ENCODE data around the gene ZNF225. TPM values are rescaled to one million over a fixed set of nuclear protein-coding genes. Genes with fewer than 3 reads are reported as not detected.
A peak's percentile ranks its signal among the peaks of the same experiment; 100 is the strongest.
"Not testable (repeated sequence)": the region's sequence is repeated elsewhere in the genome, so short reads cannot be mapped to it uniquely, and the experiment has no call there.

The ZNF225 gene
- total RNA-seq, 2 donors from 2014 or later, result 2.2 to 2.8 TPM

DNA sequence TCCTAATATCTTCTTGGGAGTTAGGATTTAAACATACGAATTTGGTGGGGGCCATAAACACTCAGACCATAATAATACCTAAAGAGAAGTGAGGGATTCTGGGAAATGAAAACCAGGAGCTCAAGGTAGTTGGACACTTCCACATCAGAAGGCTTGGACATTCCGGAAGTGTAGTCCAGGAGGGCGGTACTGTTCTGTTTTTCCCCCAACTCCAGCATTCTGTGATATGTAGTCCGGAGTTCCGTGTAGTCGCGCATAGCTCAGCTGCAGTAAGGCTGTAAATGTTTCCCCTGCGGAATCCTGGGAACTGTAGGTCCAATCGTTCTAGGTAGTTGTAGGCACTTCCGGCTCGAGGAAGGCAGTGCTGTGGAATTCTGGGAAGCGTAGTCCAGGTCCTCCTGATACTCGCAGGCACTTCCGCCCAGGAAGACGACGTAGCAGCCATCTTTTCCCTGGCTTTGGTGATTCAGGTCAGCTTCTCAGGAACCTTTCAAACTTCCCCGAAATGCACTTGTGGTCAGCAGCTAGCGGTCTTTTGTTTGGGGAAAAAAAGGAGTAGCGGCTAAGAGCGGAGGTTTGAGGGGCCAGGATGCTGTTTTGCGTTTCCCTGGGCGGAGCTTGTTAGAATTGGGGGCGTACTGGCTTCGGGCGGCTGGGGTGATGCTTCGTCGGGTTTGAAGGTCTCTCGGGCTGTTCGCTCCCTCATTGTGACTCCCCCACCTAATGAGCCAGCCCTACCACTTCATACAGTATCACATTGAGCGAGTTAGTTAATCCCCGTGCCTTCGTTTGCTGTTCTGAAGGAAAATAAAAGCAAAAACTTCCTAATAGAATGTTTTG, 51.7 kb downstream of the ZNF225 start, which contains the start of gene ZNF226:
ZNF226 (plus strand) TSS at position 428 of the 840 bp plus-strand sequence. CDS start 4,981 bp downstream, outside the sequence.
- H3K9me3 ChIP-seq, result peaks cover 0 to 20% of the 10 kb centered on the region in 2 donors
- peaks cover 24% of the 10 kb centered on the region for H3K36me3 ChIP-seq
- TF ChIP-seq, protein P1, sequence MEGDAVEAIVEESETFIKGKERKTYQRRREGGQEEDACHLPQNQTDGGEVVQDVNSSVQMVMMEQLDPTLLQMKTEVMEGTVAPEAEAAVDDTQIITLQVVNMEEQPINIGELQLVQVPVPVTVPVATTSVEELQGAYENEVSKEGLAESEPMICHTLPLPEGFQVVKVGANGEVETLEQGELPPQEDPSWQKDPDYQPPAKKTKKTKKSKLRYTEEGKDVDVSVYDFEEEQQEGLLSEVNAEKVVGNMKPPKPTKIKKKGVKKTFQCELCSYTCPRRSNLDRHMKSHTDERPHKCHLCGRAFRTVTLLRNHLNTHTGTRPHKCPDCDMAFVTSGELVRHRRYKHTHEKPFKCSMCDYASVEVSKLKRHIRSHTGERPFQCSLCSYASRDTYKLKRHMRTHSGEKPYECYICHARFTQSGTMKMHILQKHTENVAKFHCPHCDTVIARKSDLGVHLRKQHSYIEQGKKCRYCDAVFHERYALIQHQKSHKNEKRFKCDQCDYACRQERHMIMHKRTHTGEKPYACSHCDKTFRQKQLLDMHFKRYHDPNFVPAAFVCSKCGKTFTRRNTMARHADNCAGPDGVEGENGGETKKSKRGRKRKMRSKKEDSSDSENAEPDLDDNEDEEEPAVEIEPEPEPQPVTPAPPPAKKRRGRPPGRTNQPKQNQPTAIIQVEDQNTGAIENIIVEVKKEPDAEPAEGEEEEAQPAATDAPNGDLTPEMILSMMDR (IDR thresholded peaks at IDR 0.05), result no peak
- peaks cover 0 to 24% of the 10 kb centered on the region in 2 donors for H3K4me1 ChIP-seq
- peak within 1 kb of the TSS; percentile 75 to 76 for H3K4me3 ChIP-seq
- no peaks in the 10 kb centered on the region for H3K27me3 ChIP-seq
- peak; percentile 95 for DNase-seq (ENCODE audit: low spot score)
- peak within 1 kb of the TSS; percentile 83 to 86 for H3K27ac ChIP-seq

DNA sequence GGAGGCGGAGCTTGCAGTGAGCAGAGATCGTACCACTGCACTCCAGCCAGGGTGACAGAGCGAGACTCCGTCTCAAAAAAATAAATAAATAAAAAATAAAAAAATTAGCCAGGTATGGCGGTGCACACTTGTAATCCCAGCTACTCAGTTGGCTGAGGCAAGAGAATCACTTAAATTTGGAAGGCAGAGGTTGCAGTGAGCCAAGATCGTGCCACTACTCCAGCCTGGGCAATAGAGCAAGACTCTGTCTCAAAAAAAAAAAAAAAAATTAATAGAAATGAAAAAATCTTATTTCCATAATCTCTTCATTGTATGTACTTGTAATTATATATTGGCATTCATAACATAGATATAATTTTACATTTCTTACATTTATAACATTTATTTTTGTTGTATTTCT, 57.5 kb downstream of the ZNF225 start:
- Histone ChIP-seq H3K4me1 (peaks cover 0 to 15% of the 10 kb centered on the region in 2 donors), H3K9me3 (peaks cover 2 to 53% of the 10 kb centered on the region in 2 donors), H3K36me3 (peaks cover 82% of the 10 kb centered on the region)
- DNase-seq (ENCODE audit: low spot score); H3K27ac ChIP-seq; H3K4me3 ChIP-seq; H3K27me3 ChIP-seq: not testable (repeated sequence)

DNA sequence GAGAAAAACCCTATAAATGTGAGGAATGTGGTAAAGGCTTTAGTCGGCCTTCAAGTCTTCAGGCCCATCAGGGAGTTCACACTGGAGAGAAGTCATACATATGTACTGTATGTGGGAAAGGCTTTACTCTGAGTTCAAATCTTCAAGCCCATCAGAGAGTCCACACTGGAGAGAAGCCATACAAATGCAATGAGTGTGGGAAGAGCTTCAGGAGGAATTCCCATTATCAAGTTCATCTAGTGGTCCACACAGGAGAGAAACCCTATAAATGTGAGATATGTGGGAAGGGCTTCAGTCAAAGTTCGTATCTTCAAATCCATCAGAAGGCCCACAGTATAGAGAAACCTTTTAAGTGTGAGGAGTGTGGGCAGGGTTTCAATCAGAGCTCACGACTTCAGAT, 63.4 kb downstream of the ZNF225 start:
- H3K9me3 ChIP-seq, result peaks cover 4 to 89% of the 10 kb centered on the region in 2 donors
- H3K27me3 ChIP-seq, result no peaks in the 10 kb centered on the region
- no peak for DNase-seq (ENCODE audit: low spot score)
- H3K27ac ChIP-seq, result no peak overlapping the region
- H3K4me3 ChIP-seq, result no peak overlapping the region
- H3K4me1 ChIP-seq, result no peaks in the 10 kb centered on the region
- TF ChIP-seq, protein P1 (IDR thresholded peaks at IDR 0.05), result no peak
- H3K36me3 ChIP-seq, result peaks cover 58% of the 10 kb centered on the region

DNA sequence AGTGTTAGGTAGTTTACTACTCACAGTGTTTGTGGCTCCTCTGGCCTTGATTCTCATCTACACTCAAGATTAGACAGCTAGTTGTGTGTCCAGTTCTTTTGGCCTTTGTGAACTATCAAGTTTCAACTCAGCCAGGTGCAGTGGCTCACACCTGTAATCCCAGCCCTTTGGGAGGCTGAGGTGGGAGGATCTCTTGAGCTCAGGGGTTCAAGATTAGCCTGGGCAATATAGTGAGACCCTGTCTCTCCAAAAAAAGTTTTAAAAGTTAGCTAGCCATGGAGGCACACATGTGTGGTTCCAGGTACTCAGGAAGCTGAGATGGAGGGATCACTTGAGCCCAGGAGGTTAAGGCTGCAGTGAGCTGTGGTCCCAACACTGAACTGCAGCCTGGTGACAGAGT, 67.8 kb downstream of the ZNF225 start:
- DNase-seq (ENCODE audit: low spot score), result no peak
- no peaks in the 10 kb centered on the region for H3K27me3 ChIP-seq
- H3K4me3 ChIP-seq, result no peak overlapping the region
- H3K36me3 ChIP-seq, result peaks cover 14% of the 10 kb centered on the region
- TF ChIP-seq, protein P1 (IDR thresholded peaks at IDR 0.05), result no peak
- peaks cover 4 to 49% of the 10 kb centered on the region in 2 donors for H3K9me3 ChIP-seq
- no peak overlapping the region for H3K27ac ChIP-seq
- H3K4me1 ChIP-seq, result no peaks in the 10 kb centered on the region

DNA sequence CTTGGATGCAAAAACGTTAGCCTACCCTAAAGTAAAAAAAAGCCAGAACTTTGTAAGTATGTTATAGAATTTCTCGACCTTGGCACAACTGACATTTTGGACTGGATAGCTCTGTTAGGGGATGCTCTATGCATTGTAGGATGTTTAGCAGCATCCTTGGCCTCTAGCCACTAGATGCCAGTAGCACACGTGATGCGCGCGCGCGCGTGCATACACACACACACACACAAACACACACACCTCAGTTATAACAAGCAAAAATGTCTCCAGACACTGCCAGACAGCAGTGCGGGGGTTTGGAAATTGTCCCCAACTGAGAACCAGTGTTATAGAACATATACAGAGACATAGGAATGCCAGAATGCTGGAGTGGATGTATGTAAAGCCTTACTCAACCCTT, 68.9 kb downstream of the ZNF225 start:
- peaks cover 2% of the 10 kb centered on the region for H3K36me3 ChIP-seq
- DNase-seq (ENCODE audit: low spot score), result no peak
- H3K9me3 ChIP-seq, result peaks cover 4 to 38% of the 10 kb centered on the region in 2 donors
- TF ChIP-seq, protein P1 (IDR thresholded peaks at IDR 0.05), result no peak
- no peaks in the 10 kb centered on the region for H3K4me1 ChIP-seq
- H3K4me3 ChIP-seq, result no peak overlapping the region
- H3K27ac ChIP-seq, result no peak overlapping the region
- no peaks in the 10 kb centered on the region for H3K27me3 ChIP-seq

Other genes starting within 250 kb of the ZNF225 start
- gene ZNF404, start 229.4 kb upstream of the ZNF225 start, total RNA-seq, result 1 to 10 TPM; 2.6 to 3.3 TPM
- gene ZNF45, start 178.1 kb upstream of the ZNF225 start, total RNA-seq, result 1 to 10 TPM; 5.8 to 7.2 TPM
- 1 to 10 TPM; 3.0 to 4.1 TPM for gene ZNF221, start 162.2 kb upstream of the ZNF225 start, total RNA-seq
- gene ZNF155, start 129.2 kb upstream of the ZNF225 start, total RNA-seq, result 1 to 10 TPM; 3.4 to 5.7 TPM
- 1 to 10 TPM; 1.6 to 2.1 TPM for gene ZNF230, start 110.4 kb upstream of the ZNF225 start, total RNA-seq
- 1 to 10 TPM; 2.4 to 2.9 TPM for gene ZNF222, start 88.0 kb upstream of the ZNF225 start, total RNA-seq
- gene ZNF223, start 61.4 kb upstream of the ZNF225 start, total RNA-seq, result 1 to 10 TPM; 4.2 to 5.4 TPM
- gene ZNF284, start 41.2 kb upstream of the ZNF225 start, total RNA-seq, result 1 to 10 TPM; 1.2 to 1.6 TPM
- gene ZNF224, start 19.0 kb upstream of the ZNF225 start, total RNA-seq, result 10 to 100 TPM in 1 of 2 donors, 1 to 10 TPM in 1; 7.8 to 19.0 TPM
- gene ZNF234, start 28.2 kb downstream of the ZNF225 start, total RNA-seq, result 1 to 10 TPM; 6.0 TPM
- gene ZNF226, start 51.7 kb downstream of the ZNF225 start, total RNA-seq, result 10 to 100 TPM; 11.5 to 17.1 TPM
- gene ZNF227, start 99.1 kb downstream of the ZNF225 start, total RNA-seq, result 1 to 10 TPM; 6.6 to 6.9 TPM
- 1 to 10 TPM; 3.8 to 5.2 TPM for gene ZNF233, start 146.5 kb downstream of the ZNF225 start, total RNA-seq
- 1 to 10 TPM; 3.0 to 4.5 TPM for gene ZNF235, start 191.6 kb downstream of the ZNF225 start, total RNA-seq
- 1 to 10 TPM; 3.2 to 6.9 TPM for gene ZNF112, start 243.3 kb downstream of the ZNF225 start, total RNA-seq